Immature natural killer cell (primary cell): ENCODE results near the gene KRT80. TPM values are rescaled to one million over a fixed set of nuclear protein-coding genes. Genes with fewer than 3 reads are reported as not detected.

Experiments
- DNase-seq, 3 donors: peaks; one replicate each; pipeline ENCODE4 v3.0.0; 2022; ENCODE audit warnings: mixed read lengths in 1 of 3
- H3K27ac Mint-ChIP-seq, 6 donors: one replicate each; pipeline ENCODE4 v1.8.0; 2020; ENCODE audit warnings: mixed read lengths in 6 of 6, mild to moderate bottlenecking in 5 of 6, inconsistent platforms in 4 of 6, moderate library complexity in 3 of 6
- H3K27me3 Mint-ChIP-seq, 3 donors: one replicate each; pipeline ENCODE4 v1.8.0; 2020 to 2021; ENCODE audit warnings: low read depth in 3 of 3, mild to moderate bottlenecking in 3 of 3, mixed read lengths in 3 of 3, moderate library complexity in 3 of 3, inconsistent platforms in 1 of 3
- H3K36me3 Mint-ChIP-seq, 3 donors: one replicate each; pipeline ENCODE4 v1.8.0; 2020; ENCODE audit warnings: mixed read lengths in 3 of 3, inconsistent platforms in 2 of 3, mild to moderate bottlenecking in 2 of 3
- H3K4me1 Mint-ChIP-seq, 2 donors: one replicate each; pipeline ENCODE4 v1.8.0; 2020; ENCODE audit warnings: inconsistent platforms in 2 of 2, mild to moderate bottlenecking in 2 of 2, mixed read lengths in 2 of 2, moderate library complexity in 1 of 2
- H3K4me3 Mint-ChIP-seq, 5 donors: one replicate each; pipeline ENCODE4 v1.8.0; 2020; ENCODE audit warnings: mild to moderate bottlenecking in 5 of 5, mixed read lengths in 5 of 5, inconsistent platforms in 3 of 5, moderate library complexity in 3 of 5
- H3K9me3 Mint-ChIP-seq, 6 donors: one replicate each; pipeline ENCODE4 v1.8.0; 2020; ENCODE audit warnings: mild to moderate bottlenecking in 6 of 6, mixed read lengths in 6 of 6, inconsistent platforms in 4 of 6, moderate library complexity in 3 of 6
- polyA plus RNA-seq, 3 donors: library from polyadenylated mRNA; unstranded; fragments of 300-500 nt; fragmentation: Illumina TruSeq; gene quantifications; one replicate each; pipeline ENCODE4 v1.2.3, GENCODE V29; 2021

KRT80 gene
- polyA plus RNA-seq, 3 donors from 2014 or later, result not detected

DNA sequence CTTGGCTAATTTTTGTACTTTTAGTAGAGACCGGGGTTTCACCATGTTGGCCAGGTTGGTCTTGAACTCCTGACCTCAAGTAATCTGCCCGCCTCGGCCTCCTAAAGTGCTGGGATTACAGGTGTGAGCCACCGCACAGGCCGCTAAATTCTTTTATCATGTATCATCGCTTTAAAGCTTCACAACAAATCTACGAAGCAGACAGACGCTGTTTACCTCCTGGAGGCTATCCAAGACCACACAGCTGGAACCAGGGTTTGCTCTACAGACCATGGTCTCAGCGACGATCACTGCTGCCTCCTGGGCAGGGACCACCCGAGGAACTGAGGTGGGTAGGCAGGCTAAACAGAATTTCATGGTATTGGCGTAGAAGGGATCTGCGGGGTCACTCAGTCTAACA is 27.2 kb downstream of the KRT80 start:
- H3K4me1 Mint-ChIP-seq, result peaks cover 0 to 4% of the 10 kb centered on the region in 2 donors
- peaks cover 0 to 6% (median 2%) of the 10 kb centered on the region in 3 donors for H3K27me3 Mint-ChIP-seq
- H3K4me3 Mint-ChIP-seq, result no peak overlapping the region
- DNase-seq, result no peak
- no peaks in the 10 kb centered on the region for H3K9me3 Mint-ChIP-seq
- no peak overlapping the region for H3K27ac Mint-ChIP-seq
- no peaks in the 10 kb centered on the region for H3K36me3 Mint-ChIP-seq

DNA sequence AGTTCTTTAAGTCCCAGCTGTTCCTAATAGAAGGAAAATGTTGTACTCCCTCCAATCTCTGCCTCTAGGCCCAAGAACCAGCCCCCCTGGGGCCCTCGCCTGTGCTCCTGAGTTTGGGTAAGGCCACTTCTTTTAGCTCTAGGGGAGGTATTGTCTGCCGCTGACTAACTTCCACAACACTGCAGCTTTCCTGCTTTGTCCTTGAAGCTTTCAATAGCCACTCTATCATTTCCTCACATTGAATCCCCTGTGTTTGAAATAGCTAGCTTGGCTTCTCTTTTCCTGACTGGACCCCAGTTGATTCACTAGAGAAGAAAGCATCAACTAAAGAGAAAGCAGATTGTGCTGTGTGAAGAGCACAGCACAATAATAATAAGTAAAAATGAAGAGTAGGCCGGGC is 28.8 kb downstream of the KRT80 start:
- Mint-ChIP-seq H3K27me3 (peaks cover 0 to 6% (median 2%) of the 10 kb centered on the region in 3 donors), H3K4me1 (peaks cover 0 to 4% of the 10 kb centered on the region in 2 donors), H3K27ac (no peak overlapping the region), H3K4me3 (no peak overlapping the region), H3K9me3 (no peaks in the 10 kb centered on the region), H3K36me3 (no peaks in the 10 kb centered on the region)
- DNase-seq, result no peak

DNA sequence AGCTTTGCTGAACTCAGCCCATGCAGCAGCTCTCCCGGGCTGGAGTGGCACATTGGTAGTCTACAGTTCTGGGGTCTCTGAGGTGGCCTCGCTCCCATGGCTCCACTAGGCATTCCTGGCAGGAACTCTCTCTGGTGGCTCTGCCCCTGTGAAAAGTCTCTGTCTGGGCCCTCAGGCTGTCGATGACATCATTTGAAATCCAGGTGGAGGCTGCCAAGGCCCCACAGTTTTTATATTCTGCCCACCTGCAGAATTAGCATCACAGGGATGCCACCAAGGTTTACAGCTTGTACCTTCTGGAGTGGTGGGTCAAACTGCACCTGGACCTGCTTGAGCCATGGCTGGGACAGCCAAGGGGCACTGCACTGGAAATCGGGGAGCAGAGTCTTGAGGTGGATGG is 31.6 kb downstream of the KRT80 start:
- Mint-ChIP-seq H3K9me3 (no peaks in the 10 kb centered on the region), H3K4me1 (peaks cover 0 to 4% of the 10 kb centered on the region in 2 donors), H3K36me3 (no peaks in the 10 kb centered on the region), H3K27ac (no peak overlapping the region), H3K27me3 (peaks cover 0 to 6% (median 2%) of the 10 kb centered on the region in 3 donors), H3K4me3 (no peak overlapping the region)
- no peak for DNase-seq

DNA sequence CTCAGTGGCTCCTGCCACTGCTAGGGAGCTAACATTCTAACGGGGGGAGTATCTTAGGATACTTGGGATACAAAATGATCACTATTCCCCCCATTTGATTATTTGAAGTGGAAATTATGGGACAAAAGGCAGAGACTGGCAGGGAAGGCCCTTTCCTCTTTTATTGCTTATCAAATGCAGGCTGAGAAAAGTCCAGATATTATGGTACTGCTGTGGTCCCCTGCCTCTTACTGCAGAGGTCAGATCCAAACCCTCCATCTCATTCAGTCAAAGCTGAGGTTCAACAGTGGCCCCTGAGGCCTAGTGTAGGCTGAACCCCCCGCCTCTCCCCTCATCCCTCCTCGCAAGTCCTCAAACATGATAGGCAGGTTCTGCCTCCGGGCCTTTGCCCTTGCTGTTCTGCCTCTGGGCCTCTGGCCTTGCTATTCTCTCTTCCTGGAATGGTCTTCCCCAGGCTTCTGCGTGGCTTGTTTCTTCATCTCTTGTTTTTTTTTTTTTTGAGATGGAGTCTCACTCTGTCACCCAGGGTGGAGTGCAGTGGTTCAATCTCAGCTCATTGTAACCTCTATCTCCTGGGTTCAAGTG is 34.2 kb downstream of the KRT80 start:
- Mint-ChIP-seq H3K9me3 (no peaks in the 10 kb centered on the region), H3K27ac (no peak overlapping the region), H3K4me1 (peaks cover 0 to 5% of the 10 kb centered on the region in 2 donors), H3K36me3 (no peaks in the 10 kb centered on the region), H3K4me3 (no peak overlapping the region), H3K27me3 (peaks cover 0 to 2% (median 2%) of the 10 kb centered on the region in 3 donors)
- DNase-seq, result no peak

DNA sequence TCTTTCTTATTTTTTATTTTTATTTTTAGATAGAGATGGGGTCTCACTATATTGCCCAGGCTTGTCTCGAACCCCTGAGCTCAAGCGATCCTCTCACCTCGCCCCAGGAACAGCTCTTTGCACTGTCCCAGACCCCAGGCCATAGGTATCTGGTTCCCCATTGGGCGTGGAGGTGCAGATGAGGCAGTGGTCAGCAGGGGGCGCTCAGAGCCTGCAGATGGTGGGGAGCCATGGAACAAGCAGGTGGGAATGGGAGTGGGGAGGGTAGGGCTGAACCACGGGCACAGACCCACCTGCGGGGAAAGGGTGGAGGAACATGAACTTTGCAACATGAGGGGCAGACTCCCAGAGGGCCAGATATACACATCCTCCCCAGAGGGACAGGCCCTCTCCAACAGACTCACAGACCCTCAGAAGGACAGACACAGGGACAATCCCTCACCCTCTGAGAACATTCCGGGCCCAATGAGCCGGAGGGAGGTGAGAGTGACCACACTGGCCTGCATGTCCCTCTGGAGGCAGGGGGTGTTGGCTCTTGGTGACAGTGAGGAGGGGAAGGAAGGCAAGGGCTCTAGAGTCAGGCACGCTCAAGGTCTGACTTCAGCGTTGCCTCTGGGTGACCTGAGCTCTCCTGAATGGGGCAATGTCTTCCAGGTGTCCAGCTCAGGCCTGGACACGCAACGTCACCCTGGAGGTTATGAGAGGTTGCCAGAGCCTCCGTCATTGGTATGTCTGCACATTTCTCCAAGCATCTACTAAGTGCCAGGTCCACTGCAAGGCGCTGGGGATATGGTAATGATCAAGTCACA is 34.9 kb downstream of the KRT80 start:
- no peaks in the 10 kb centered on the region for H3K9me3 Mint-ChIP-seq
- H3K36me3 Mint-ChIP-seq, result no peaks in the 10 kb centered on the region
- H3K4me1 Mint-ChIP-seq, result peaks cover 0 to 6% of the 10 kb centered on the region in 2 donors
- no peak overlapping the region for H3K4me3 Mint-ChIP-seq
- H3K27me3 Mint-ChIP-seq, result peaks cover 0 to 2% (median 2%) of the 10 kb centered on the region in 3 donors
- H3K27ac Mint-ChIP-seq, result no peak overlapping the region
- peak; percentile 53 to 62 (median 60) for DNase-seq

DNA sequence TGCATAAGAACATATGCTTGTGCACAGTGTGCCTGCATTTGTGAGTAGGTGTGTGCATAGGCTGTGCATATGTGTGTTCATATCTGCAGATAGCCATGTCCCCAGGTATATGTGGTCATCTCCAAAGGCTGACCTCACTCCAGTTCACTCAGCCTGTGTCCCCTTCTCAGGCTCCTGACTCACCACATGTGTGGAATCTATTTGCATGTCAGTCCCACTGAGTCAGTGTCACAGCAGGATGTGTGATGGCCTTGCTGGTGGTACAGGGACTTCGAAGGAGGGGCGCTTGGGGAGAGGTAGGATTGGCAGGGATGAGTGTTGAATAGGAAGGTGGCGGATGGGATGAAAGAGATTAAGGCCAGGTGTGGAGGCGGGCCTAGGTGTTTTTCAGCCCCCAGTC is 35.5 kb downstream of the KRT80 start:
- no peak overlapping the region for H3K27ac Mint-ChIP-seq
- H3K36me3 Mint-ChIP-seq, result no peaks in the 10 kb centered on the region
- DNase-seq, result no peak
- H3K4me1 Mint-ChIP-seq, result peaks cover 6 to 9% of the 10 kb centered on the region in 2 donors
- no peak overlapping the region for H3K4me3 Mint-ChIP-seq
- no peaks in the 10 kb centered on the region for H3K9me3 Mint-ChIP-seq
- peaks cover 0 to 2% (median under 1%) of the 10 kb centered on the region in 3 donors for H3K27me3 Mint-ChIP-seq

DNA sequence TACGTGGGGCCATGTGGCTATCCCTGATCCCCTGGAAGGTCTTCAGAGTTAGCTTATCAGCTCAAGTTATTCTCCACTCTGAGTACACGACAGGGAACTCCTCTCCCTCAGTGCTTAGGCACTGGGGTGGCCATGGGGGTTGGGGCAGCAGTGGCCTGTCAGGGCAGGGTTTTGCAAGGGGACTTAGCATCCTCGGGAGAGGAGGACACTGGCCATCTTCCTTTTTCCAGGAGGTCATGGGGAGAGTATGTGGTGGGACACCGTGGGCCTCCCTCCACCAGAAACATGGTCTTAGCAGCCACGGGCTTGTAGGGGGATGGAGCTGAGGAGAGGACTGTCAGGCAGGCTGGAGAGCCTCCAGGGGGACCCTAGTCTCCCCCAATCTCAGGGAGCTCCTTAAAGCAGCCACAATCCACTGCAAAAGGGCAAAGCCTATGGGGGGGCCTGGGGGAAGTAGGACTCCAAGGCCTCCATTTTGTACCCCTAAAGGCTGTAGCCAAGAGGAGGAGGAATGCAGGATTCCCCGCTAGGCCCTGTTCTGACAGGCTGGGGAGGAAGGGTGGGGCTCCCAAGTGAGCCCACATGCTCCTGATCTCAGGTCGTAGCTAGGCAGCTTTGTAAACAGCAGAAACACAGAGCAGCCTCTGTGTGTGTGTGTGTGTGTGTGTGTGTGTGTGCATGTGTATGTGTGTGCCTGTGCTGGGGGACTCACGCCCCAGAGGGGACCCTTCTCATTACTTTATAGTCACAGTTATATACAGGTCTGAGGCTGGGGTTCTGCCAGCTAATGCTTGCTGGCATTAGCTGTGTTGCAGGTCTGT is 36.6 kb downstream of the KRT80 start:
- no peaks in the 10 kb centered on the region for H3K36me3 Mint-ChIP-seq
- no peak for DNase-seq
- H3K9me3 Mint-ChIP-seq, result no peaks in the 10 kb centered on the region
- no peak overlapping the region for H3K4me3 Mint-ChIP-seq
- H3K27ac Mint-ChIP-seq, result no peak overlapping the region
- peaks cover 0 to 2% (median 2%) of the 10 kb centered on the region in 3 donors for H3K27me3 Mint-ChIP-seq
- H3K4me1 Mint-ChIP-seq, result peaks cover 7 to 10% of the 10 kb centered on the region in 2 donors

DNA sequence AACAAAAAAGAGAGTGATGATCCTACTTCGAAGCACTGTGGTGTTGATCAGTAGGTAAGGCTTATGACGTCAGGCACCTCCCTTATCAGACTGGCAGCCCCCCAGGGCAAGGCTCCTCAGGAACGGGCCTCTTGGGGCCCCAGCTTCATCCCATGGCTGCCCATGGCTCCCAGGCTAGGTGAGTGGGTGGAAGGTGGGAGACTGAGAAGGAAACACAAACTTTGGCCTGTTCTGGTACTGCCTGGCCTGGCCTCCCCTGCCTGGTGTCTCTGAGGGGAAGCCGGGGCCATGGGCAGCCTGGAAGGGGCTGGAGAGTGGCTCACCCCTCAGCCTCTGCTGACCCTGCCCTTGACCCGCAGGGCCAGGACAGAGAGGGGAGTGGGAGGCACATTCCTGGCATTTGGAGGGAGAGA is 38.9 kb downstream of the KRT80 start:
- no peak for DNase-seq
- H3K9me3 Mint-ChIP-seq, result no peaks in the 10 kb centered on the region
- peaks cover 7 to 10% of the 10 kb centered on the region in 2 donors for H3K4me1 Mint-ChIP-seq
- no peak overlapping the region for H3K27ac Mint-ChIP-seq
- H3K4me3 Mint-ChIP-seq, result peak overlapping the region in 1 of 5 donors; percentile 13
- H3K27me3 Mint-ChIP-seq, result peaks cover 0 to 2% (median 2%) of the 10 kb centered on the region in 3 donors
- no peaks in the 10 kb centered on the region for H3K36me3 Mint-ChIP-seq

DNA sequence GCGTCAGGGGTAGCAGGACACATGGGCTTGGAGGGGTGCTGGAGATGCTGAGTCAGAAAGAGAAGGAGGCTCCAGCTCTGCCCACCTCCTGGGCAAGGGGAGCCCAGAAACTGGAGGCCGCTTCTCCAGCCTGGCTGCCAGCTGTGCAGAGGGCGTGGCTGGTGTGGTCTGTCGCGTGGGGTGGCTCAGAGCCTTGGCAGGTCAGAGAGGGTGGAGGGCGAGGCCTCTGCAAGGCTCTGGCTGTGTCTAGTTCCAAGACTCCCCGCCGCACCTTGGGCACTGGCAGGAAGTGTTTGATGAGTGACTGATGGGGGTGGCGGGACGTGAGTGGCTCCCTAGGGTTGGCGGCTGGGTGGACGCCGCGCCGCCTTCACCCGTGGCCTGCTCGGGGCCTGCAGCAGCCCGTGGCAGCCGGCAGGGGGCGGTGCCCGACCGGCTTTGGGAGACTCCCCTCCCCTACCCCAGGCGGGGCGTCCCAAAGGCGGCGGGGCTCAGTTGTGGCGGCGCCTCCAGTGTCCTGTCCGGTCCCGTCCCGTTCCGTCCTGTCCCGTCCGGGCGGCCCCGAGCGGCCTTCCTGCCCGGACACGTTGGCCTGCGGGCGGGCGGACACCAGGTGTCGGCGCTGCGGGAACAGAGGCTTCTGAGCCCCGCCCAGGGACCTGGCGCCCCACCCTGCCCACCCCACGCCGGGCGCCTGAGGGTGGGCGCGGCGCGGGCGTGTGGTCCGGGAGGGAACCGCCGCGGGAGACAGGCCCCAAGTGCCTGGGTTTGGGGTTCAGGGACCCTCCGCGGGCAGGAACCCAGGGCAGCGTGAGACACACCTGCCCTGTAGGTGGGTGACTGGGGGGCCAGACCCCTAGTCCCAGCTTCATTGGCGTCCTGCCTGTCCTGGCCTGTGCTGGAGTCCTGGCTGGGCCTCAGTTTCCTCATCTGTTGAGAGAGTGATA is 39.7 kb downstream of the KRT80 start:
- Mint-ChIP-seq H3K4me1 (peaks cover 7 to 10% of the 10 kb centered on the region in 2 donors), H3K27ac (no peak overlapping the region), H3K36me3 (no peaks in the 10 kb centered on the region), H3K9me3 (no peaks in the 10 kb centered on the region), H3K4me3 (peak overlapping the region; percentile 16 to 68 (median 58)), H3K27me3 (peaks cover 0 to 3% (median 2%) of the 10 kb centered on the region in 3 donors)
- peak; percentile 59 to 65 (median 64) for DNase-seq

DNA sequence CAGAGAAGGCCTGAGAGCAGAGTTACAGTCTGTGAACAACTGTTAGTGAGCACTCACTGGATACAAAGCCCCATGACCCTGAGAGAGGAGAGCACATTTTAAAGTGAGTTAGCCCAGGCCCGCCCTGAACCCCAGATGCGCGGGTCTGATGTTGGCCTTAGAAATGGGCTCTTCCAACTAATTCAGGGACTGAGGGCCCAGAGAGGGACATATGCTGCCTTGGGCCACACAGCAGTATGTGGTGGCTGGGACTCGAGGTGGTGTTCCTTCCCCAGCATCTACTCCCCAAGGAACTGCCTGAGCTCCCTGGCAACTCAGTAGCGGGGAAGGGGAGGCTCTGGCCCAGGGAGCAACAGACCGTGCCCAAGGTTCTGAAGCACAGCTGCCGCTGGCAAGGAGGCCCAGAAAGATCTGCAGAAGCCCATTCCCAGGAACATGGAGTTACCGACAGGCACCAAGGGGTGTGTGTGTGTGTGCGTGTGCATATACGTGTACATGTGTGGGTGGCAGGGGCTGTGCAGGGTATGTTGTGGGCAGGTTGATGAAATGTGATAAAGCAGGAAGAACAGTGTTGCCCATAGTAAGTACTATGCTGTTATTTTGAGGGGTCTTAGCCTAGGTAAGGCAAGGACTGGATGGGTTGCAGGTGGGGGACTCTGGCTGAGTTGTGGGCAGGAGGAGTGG is 40.5 kb downstream of the KRT80 start:
- Mint-ChIP-seq H3K4me1 (peaks cover 7 to 10% of the 10 kb centered on the region in 2 donors), H3K27me3 (peaks cover 0 to 3% (median 2%) of the 10 kb centered on the region in 3 donors), H3K27ac (no peak overlapping the region), H3K9me3 (no peaks in the 10 kb centered on the region), H3K4me3 (peak overlapping the region; percentile 16 to 68 (median 58)), H3K36me3 (no peaks in the 10 kb centered on the region)
- DNase-seq, result no peak

DNA sequence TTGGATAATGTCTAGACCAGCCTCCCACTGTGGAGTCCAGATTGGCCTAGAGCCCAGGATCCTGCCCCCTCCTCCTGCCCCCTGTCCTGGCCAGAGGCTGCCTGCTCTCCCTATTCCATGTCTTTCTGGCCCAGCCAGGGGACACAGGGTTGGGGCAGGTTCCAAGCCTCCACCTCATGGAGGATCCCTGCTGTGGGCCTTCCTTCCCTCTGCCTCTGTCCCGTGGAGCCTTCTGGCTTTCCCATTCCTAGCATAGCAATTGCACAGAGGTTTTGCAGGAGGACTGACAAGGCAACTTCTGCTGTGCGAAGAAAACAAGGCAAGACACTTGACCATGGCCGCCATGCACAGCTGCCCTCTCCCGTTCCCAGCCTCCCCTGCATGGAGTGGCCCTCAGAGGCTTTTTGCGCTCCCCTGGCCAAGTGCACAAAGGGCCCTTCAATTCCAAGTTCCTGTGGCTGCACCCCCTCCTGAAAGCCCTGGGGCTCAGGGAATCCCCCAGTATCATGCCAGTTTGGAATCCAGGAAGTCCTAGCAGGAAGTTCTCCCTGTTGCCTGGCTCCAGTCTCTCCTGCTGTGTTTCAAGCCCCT is 42.1 kb downstream of the KRT80 start:
- H3K4me3 Mint-ChIP-seq, result no peak overlapping the region
- H3K27me3 Mint-ChIP-seq, result peaks cover 0 to 6% (median 0%) of the 10 kb centered on the region in 3 donors

DNA sequence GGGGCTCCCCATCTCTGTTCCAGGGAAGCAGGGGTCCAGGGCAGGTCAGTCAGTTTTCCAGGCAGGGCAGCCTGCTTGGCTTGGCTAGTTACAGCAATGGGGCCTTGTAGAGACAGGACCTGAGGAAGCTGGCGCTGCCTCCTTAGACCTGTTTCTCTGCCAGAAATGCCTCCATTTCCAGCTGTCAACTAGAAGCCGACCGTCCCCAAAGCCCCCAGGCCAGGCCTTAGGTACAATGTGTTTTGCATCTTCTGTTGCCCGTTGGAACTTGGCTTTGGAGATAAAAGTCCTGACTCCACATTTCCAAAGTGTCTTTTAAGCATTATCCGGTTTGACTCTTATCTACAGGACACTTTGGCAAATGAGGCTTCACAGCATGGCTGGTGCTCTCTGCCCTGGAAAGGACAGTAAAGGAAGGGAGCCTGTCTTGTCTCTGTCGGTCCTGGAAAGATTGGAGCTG is 42.6 kb downstream of the KRT80 start:
- Mint-ChIP-seq H3K36me3 (no peaks in the 10 kb centered on the region), H3K9me3 (no peaks in the 10 kb centered on the region), H3K27me3 (peaks cover 0 to 6% (median 0%) of the 10 kb centered on the region in 3 donors), H3K4me1 (peaks cover 7 to 10% of the 10 kb centered on the region in 2 donors), H3K4me3 (no peak overlapping the region), H3K27ac (no peak overlapping the region)
- no peak for DNase-seq

More for the DNA sequence above, 42.1 kb downstream of the KRT80 start:
- Mint-ChIP-seq H3K36me3 (no peaks in the 10 kb centered on the region), H3K27ac (no peak overlapping the region), H3K4me1 (peaks cover 7 to 10% of the 10 kb centered on the region in 2 donors), H3K9me3 (no peaks in the 10 kb centered on the region)
- no peak for DNase-seq
